Smooth muscle cell (in vitro differentiated cells): Measurements from ENCODE around the gene NTRK2. TPM values are rescaled to one million over a fixed set of nuclear protein-coding genes. Genes with fewer than 3 reads are reported as not detected.

Experiments
- DNase-seq: peaks from one replicate; lab custom pipeline; 2025; ENCODE audit not compliant: unreplicated experiment; lab: John Stamatoyannopoulos, UW
- H2AFZ ChIP-seq: fragments of 200-600 bp; sonication (generic); 2 replicates; pipeline ENCODE4 v1.6.0; 2016; ENCODE audit warnings: antibody characterized with exemption, low read depth, mild to moderate bottlenecking
- H3F3A ChIP-seq: fragments of 200-600 bp; sonication (generic); 2 replicates; pipeline ENCODE4 v1.6.0; 2017; ENCODE audit warnings: antibody characterized with exemption, low read depth
- H3K27ac ChIP-seq: fragments of 200-600 bp; sonication (generic); 2 replicates; pipeline ENCODE4 v1.5.1; 2016; ENCODE audit warnings: low read depth, mild to moderate bottlenecking
- H3K27me3 ChIP-seq: fragments of 200-600 bp; sonication (generic); 2 replicates; pipeline ENCODE4 v1.6.1; 2016; ENCODE audit warnings: low read depth, mild to moderate bottlenecking
- H3K36me3 ChIP-seq: fragments of 200-600 bp; sonication (generic); 2 replicates; pipeline ENCODE4 v1.5.1; 2016; ENCODE audit warnings: low read depth
- H3K4me1 ChIP-seq: fragments of 200-600 bp; sonication (generic); 2 replicates; pipeline ENCODE4 v1.5.1; 2016; ENCODE audit warnings: low read depth
- H3K4me2 ChIP-seq: fragments of 200-600 bp; sonication (generic); 2 replicates; pipeline ENCODE4 v1.6.0; 2016; ENCODE audit warnings: mild to moderate bottlenecking
- H3K4me3 ChIP-seq: fragments of 200-600 bp; sonication (generic); 2 replicates; pipeline ENCODE4 v1.5.1; 2016; ENCODE audit warnings: mild to moderate bottlenecking
- H3K79me2 ChIP-seq: fragments of 200-600 bp; sonication (generic); 2 replicates; pipeline ENCODE4 v1.6.0; 2016; ENCODE audit warnings: low read depth, mild to moderate bottlenecking
- H3K9ac ChIP-seq: fragments of 200-600 bp; sonication (generic); 2 replicates; pipeline ENCODE4 v1.6.0; 2016; ENCODE audit warnings: low read depth
- H3K9me3 ChIP-seq: fragments of 200-600 bp; sonication (generic); replicated peaks from 2 replicates; pipeline ENCODE4 v1.5.1; 2016; ENCODE audit warnings: low read depth
- H4K20me1 ChIP-seq: fragments of 200-600 bp; sonication (generic); 2 replicates; pipeline ENCODE4 v1.6.0; 2016; ENCODE audit warnings: low read depth
- WGBS: methylation state at CpG from one replicate; pipeline ENCODE4 v1.1.7; 2016; ENCODE audit warnings: low lambda C conversion rate; 5-methylcytosine and 5-hydroxymethylcytosine counted together
- polyA plus RNA-seq: library from polyadenylated mRNA; unstranded; fragments of >200 nt; fragmentation: Nextera tagmentation; extraction: Ambion mirVana; gene quantifications from 2 replicates; pipeline ENCODE4 v1.2.1, GENCODE V29; 2016
- total RNA-seq: library from RNA; depleted of rRNA; stranded (reverse); fragments of >200 nt; gene quantifications from 2 replicates; pipeline ENCODE4 v1.2.3, GENCODE V29; 2014
- TF ChIP-seq, protein P1 (sequence below): fragments of 200-600 bp; sonication (generic); IDR thresholded peaks from 2 replicates; pipeline ENCODE4 v1.5.1; 2017; ENCODE audit warnings: borderline replicate concordance, mild to moderate bottlenecking, antibody characterized with exemption; ENCODE audit not compliant: insufficient read depth, poor library complexity, severe bottlenecking

NTRK2 gene
- total and polyA plus RNA-seq, 2 experiments from 2014 or later, result 1.7 to 3.9 TPM

- TF ChIP-seq, protein P1, sequence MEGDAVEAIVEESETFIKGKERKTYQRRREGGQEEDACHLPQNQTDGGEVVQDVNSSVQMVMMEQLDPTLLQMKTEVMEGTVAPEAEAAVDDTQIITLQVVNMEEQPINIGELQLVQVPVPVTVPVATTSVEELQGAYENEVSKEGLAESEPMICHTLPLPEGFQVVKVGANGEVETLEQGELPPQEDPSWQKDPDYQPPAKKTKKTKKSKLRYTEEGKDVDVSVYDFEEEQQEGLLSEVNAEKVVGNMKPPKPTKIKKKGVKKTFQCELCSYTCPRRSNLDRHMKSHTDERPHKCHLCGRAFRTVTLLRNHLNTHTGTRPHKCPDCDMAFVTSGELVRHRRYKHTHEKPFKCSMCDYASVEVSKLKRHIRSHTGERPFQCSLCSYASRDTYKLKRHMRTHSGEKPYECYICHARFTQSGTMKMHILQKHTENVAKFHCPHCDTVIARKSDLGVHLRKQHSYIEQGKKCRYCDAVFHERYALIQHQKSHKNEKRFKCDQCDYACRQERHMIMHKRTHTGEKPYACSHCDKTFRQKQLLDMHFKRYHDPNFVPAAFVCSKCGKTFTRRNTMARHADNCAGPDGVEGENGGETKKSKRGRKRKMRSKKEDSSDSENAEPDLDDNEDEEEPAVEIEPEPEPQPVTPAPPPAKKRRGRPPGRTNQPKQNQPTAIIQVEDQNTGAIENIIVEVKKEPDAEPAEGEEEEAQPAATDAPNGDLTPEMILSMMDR, result no peak
- DNase-seq, result no peak
- Histone ChIP-seq H3K9me3 (no peaks in the 10 kb centered on the region), H3K79me2 (no peaks in the 10 kb centered on the region), H3K36me3 (no peaks in the 10 kb centered on the region), H3K27ac (no peak overlapping the region), H3K4me1 (peaks cover 18% of the 10 kb centered on the region), H3K4me2 (no peak overlapping the region), H2AFZ (no peak overlapping the region), H3K4me3 (no peak overlapping the region), H4K20me1 (no peaks in the 10 kb centered on the region), H3K27me3 (peaks cover 38% of the 10 kb centered on the region), H3F3A (no peaks in the 10 kb centered on the region), H3K9ac (no peak overlapping the region)
Measured at GRCh38 chr9:84808416-84808815, 138.9 kb downstream of the NTRK2 start.

DNA sequence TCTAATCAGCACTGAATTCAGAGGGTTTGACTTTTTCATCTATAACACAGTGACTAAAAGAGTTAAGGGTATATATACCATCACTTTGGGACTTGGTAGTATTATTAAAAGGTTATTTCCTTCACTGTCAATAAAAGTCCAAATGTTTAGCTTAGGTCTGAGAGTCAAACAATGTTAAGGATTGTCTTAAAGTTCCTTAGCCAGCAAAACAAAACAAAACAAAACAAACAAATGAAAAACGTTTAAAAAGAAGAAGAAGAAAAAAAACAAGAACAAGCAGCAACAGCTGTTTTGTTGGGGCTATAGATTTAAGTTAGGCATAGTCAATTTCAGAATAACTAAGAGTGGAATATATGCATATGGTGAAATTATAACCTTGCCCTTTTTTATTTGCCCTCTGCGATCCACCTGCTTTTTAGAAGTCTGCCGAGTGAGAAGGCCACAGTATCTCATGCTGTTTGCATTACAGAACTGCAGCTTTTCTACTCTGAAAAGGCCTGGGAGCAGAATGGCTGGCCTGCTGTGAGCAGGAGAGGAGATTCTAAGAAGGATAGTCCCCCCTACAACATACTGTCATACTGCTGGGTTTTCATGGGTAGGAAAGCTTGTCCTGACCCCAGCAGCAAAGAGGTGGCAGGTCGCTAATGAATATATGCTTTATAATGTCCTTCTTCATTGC is 141.7 kb downstream of the NTRK2 start:
- Histone ChIP-seq H3K9ac (no peak overlapping the region), H3K27ac (no peak overlapping the region), H3K4me2 (no peak overlapping the region), H3F3A (no peaks in the 10 kb centered on the region), H3K27me3 (peaks cover 44% of the 10 kb centered on the region), H3K9me3 (no peaks in the 10 kb centered on the region), H3K36me3 (no peaks in the 10 kb centered on the region), H2AFZ (no peak overlapping the region), H3K79me2 (no peaks in the 10 kb centered on the region), H3K4me1 (peaks cover 18% of the 10 kb centered on the region), H3K4me3 (no peak overlapping the region), H4K20me1 (no peaks in the 10 kb centered on the region)
- TF ChIP-seq, protein P1, result no peak
- 76% methylated on average over 4 of the region's 4 CpGs for WGBS
- DNase-seq, result no peak

DNA sequence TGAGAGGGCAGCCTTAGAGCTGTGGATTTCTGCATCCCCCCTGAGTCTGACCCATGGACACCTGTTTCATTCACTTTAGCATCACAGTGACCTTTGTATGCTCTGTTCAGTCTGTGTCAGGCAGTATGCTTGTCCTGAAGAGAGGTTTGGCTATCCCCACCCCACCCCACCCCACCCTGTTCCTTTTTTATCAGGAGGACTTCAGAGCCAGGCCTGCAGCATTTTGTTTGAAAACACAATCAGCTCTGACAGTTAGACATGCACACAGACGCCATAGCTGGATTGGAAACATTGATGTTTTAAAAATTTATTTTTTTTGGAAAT is 142.2 kb downstream of the NTRK2 start:
- WGBS, result 93% methylated on average over 1 of the region's 1 CpG
- H3K9ac ChIP-seq, result no peak overlapping the region
- TF ChIP-seq, protein P1, result no peak

GRCh38 chr9:84812355-84812754 is 142.8 kb downstream of the NTRK2 start:
- H3K4me1 ChIP-seq, result peaks cover 18% of the 10 kb centered on the region
- no peaks in the 10 kb centered on the region for H3K9me3 ChIP-seq
- H3F3A ChIP-seq, result no peaks in the 10 kb centered on the region
- H3K4me2 ChIP-seq, result no peak overlapping the region
- H3K9ac ChIP-seq, result no peak overlapping the region
- peaks cover 36% of the 10 kb centered on the region for H3K27me3 ChIP-seq
- DNase-seq, result no peak
- no peaks in the 10 kb centered on the region for H3K36me3 ChIP-seq
- H4K20me1 ChIP-seq, result no peaks in the 10 kb centered on the region
- TF ChIP-seq, protein P1, result no peak
- no peak overlapping the region for H3K27ac ChIP-seq
- no peak overlapping the region for H2AFZ ChIP-seq
- no peaks in the 10 kb centered on the region for H3K79me2 ChIP-seq
- WGBS, result 83% methylated on average over 5 of the region's 5 CpGs
- H3K4me3 ChIP-seq, result no peak overlapping the region

More for the DNA sequence above, 142.2 kb downstream of the NTRK2 start:
- Histone ChIP-seq H3K4me1 (peaks cover 18% of the 10 kb centered on the region), H3K4me2 (no peak overlapping the region), H3K27ac (no peak overlapping the region), H4K20me1 (no peaks in the 10 kb centered on the region), H3K4me3 (no peak overlapping the region), H3K27me3 (peaks cover 39% of the 10 kb centered on the region), H3F3A (no peaks in the 10 kb centered on the region), H2AFZ (no peak overlapping the region), H3K36me3 (no peaks in the 10 kb centered on the region), H3K79me2 (no peaks in the 10 kb centered on the region), H3K9me3 (no peaks in the 10 kb centered on the region)
- no peak for DNase-seq
